Stimulated activated CD4-positive, alpha-beta T cell treated with anti-CD3 and anti-CD28 coated beads, Interleukin-12 subunit alpha, Interleukin-12 subunit beta, amount 100 ng/mL, for 48 hours (primary cell): ENCODE measurements around the gene KSR1.
"Not testable (repeated sequence)": the region's sequence is repeated elsewhere in the genome, so short reads cannot be mapped to it uniquely, and the experiment has no call there.

Experiments used
- DNase-seq, 3 donors: peaks; one replicate each; pipeline ENCODE4 v3.0.0-alpha.2; 2020; ENCODE audit warnings: low read depth in 2 of 3, low spot score in 1 of 3

The KSR1 gene

GRCh38 chr17:27491713-27492190, 35.5 kb downstream of the KSR1 start:
- no peak for DNase-seq

GRCh38 chr17:27492470-27492869, 36.2 kb downstream of the KSR1 start:
- DNase-seq, result no peak

- DNase-seq, result no peak
Observed at GRCh38 chr17:27493088-27493487, 36.8 kb downstream of the KSR1 start.

- DNase-seq, result no peak
Observed at GRCh38 chr17:27494192-27495091, 38.2 kb downstream of the KSR1 start.

GRCh38 chr17:27495460-27495859, 39.2 kb downstream of the KSR1 start:
- DNase-seq, result no peak

- DNase-seq, result no peak
Observed at GRCh38 chr17:27496005-27496404, 39.8 kb downstream of the KSR1 start.

GRCh38 chr17:27496437-27496943, 40.2 kb downstream of the KSR1 start:
- DNase-seq, result no peak

- DNase-seq, result no peak
Observed at GRCh38 chr17:27496971-27497370, 40.7 kb downstream of the KSR1 start.

- DNase-seq, result no peak
Observed at GRCh38 chr17:27497696-27498095, 41.4 kb downstream of the KSR1 start.

GRCh38 chr17:27498615-27499309, 42.5 kb downstream of the KSR1 start:
- no peak for DNase-seq

- DNase-seq, result no peak
Observed at GRCh38 chr17:27499451-27500265, 43.4 kb downstream of the KSR1 start.

- not testable (repeated sequence) for DNase-seq
Observed at GRCh38 chr17:27501338-27501737, 45.1 kb downstream of the KSR1 start.

GRCh38 chr17:27502526-27503324, 46.5 kb downstream of the KSR1 start:
- no peak for DNase-seq

- DNase-seq, result no peak
Observed at GRCh38 chr17:27503611-27504010, 47.4 kb downstream of the KSR1 start.

GRCh38 chr17:27504188-27504995, 48.1 kb downstream of the KSR1 start:
- DNase-seq, result no peak

- no peak for DNase-seq
Observed at GRCh38 chr17:27506348-27507218, 50.3 kb downstream of the KSR1 start.

- no peak for DNase-seq
Observed at GRCh38 chr17:27511168-27511883, 55.1 kb downstream of the KSR1 start.

- no peak for DNase-seq
Observed at GRCh38 chr17:27512031-27512430, 55.8 kb downstream of the KSR1 start.
